VCaP (cell line): ENCODE data around the gene PAK1IP1.

ENCODE experiments used
- H3K27ac ChIP-seq: fragments of 450-650 bp; 2 replicates; pipeline ENCODE4 v1.5.1; 2017
- CTCF ChIP-seq: fragments of 450-650 bp; conservative IDR thresholded peaks from 2 replicates; pipeline ENCODE4 v1.5.1; 2017; ENCODE audit warnings: mild to moderate bottlenecking, moderate library complexity

The PAK1IP1 gene

GRCh38 chr6:10723567-10723881 is 28.8 kb downstream of the PAK1IP1 start:
- no peak for TF ChIP-seq CTCF

GRCh38 chr6:10725044-10725443 is 30.3 kb downstream of the PAK1IP1 start:
- no peak for TF ChIP-seq CTCF
- no peak overlapping the region for H3K27ac ChIP-seq

More at GRCh38 chr6:10723567-10723881, 28.8 kb downstream of the PAK1IP1 start:
- peak overlapping the region; percentile 64 for H3K27ac ChIP-seq

- TF ChIP-seq CTCF = no peak
- no peak overlapping the region for H3K27ac ChIP-seq
Observed at GRCh38 chr6:10725716-10726115, 30.9 kb downstream of the PAK1IP1 start.

- no peak overlapping the region for H3K27ac ChIP-seq
- TF ChIP-seq CTCF = no peak
Observed at GRCh38 chr6:10730254-10730653, 35.5 kb downstream of the PAK1IP1 start.

- no peak overlapping the region for H3K27ac ChIP-seq
- TF ChIP-seq CTCF = no peak
Observed at GRCh38 chr6:10733151-10733715, 38.5 kb downstream of the PAK1IP1 start.

- H3K27ac ChIP-seq = no peak overlapping the region
- no peak for TF ChIP-seq CTCF
Observed at GRCh38 chr6:10733863-10734262, 39.1 kb downstream of the PAK1IP1 start.

GRCh38 chr6:10736731-10737130 is 42.0 kb downstream of the PAK1IP1 start:
- H3K27ac ChIP-seq = no peak overlapping the region
- TF ChIP-seq CTCF = no peak
